Heart left ventricle (tissue), 16 donors: ENCODE data around the gene SORCS1. TPM values are rescaled to one million over a fixed set of nuclear protein-coding genes. Genes with fewer than 3 reads are reported as not detected.

Experiments
- ATAC-seq, 4 donors: fragments of 200-7000 bp; cut with Tn5 transposase; one replicate each; pipeline ENCODE4 v1.9.1; 2020 to 2022; ENCODE audit warnings: moderate library complexity in 4 of 4, mild to moderate bottlenecking in 3 of 4, moderate number of reproducible peaks in 1 of 4
- DNase-seq, 5 donors: peaks; one replicate each; pipeline ENCODE4 v3.0.0-alpha.2; 2020
- H3K27ac ChIP-seq, 12 donors: fragments of 200-600 bp; sonication (generic) in 4 of 12; one replicate each; pipeline versions ENCODE4 v1.5.0 to v1.8.0; 2016 to 2022; ENCODE audit warnings: mild to moderate bottlenecking in 2 of 12
- H3K27me3 ChIP-seq, 9 donors: fragments of 200-600 bp; sonication (generic) in 2 of 9; one replicate each; pipeline versions ENCODE4 v1.5.1 to v1.8.0; 2016 to 2022; ENCODE audit warnings: mild to moderate bottlenecking in 3 of 9
- H3K36me3 ChIP-seq, 9 donors: fragments of 200-600 bp; sonication (generic) in 2 of 9; one replicate each; pipeline versions ENCODE4 v1.5.0 to v1.8.0; 2018 to 2022; ENCODE audit warnings: mild to moderate bottlenecking in 2 of 9
- H3K4me1 ChIP-seq, 12 donors: fragments of 200-600 bp; sonication (generic) in 4 of 12; one replicate each; pipeline versions ENCODE4 v1.5.0 to v1.8.0; 2016 to 2022; ENCODE audit warnings: mild to moderate bottlenecking in 3 of 12
- H3K4me3 ChIP-seq, 12 donors: fragments of 200-600 bp; sonication (generic) in 4 of 12; one replicate each; pipeline versions ENCODE4 v1.5.0 to v1.8.0; 2017 to 2022; ENCODE audit warnings: mild to moderate bottlenecking in 9 of 12, moderate library complexity in 4 of 12
- H3K9me3 ChIP-seq, 12 donors: fragments of 200-600 bp; sonication (generic) in 4 of 12; one replicate each; pipeline versions ENCODE4 v1.5.0 to v1.8.0; 2016 to 2022; ENCODE audit warnings: mild to moderate bottlenecking in 1 of 12
- CTCF ChIP-seq, 12 donors: fragments of 200-600 bp; sonication (generic) in 4 of 12; IDR thresholded peaks; one replicate each; pipeline versions ENCODE4 v1.5.0 to v1.8.0; 2018 to 2022; ENCODE audit warnings: antibody characterized with exemption in 12 of 12, mild to moderate bottlenecking in 5 of 12
- POLR2A ChIP-seq, 2 donors: fragments of 450-650 bp; IDR thresholded peaks; one replicate each; pipeline ENCODE4 v1.6.1; 2017; ENCODE audit warnings: antibody characterized with exemption in 2 of 2, mild to moderate bottlenecking in 2 of 2, moderate library complexity in 2 of 2
- WGBS, 4 donors: extraction: QIAGEN DNeasy Blood & Tissue Kit in 2 of 4; methylation state at CpG; one replicate each; pipeline versions ENCODE4 v1.1.5 to v1.1.7; 2013 to 2018; 5-methylcytosine and 5-hydroxymethylcytosine counted together
- intact Hi-C, 10 donors: fragments of 100-400 bp; cut with DNase I; formaldehyde crosslinking; loops; one replicate each; pipeline versions ENCODE4 v1.11.1 to v1.14.2; 2022
- polyA plus RNA-seq, 2 donors: library from polyadenylated mRNA; stranded (reverse); fragments of 200-250 nt; gene quantifications; one replicate each; pipeline ENCODE4 v1.2.3, GENCODE V29; 2013
- total RNA-seq, 9 donors: library from RNA; depleted of rRNA in 2 of 9; stranded (reverse); fragments of >200 nt in 2 of 9; fragmentation: NEBNext Ultra II Directional in 3 of 9; extraction: Animal tissue kit (Norgen Biotek cat#: 25700) in 3 of 9; gene quantifications; one replicate each; pipeline versions ENCODE4 v1.1.0 to v1.2.4, GENCODE V29; 2016 to 2023
- donor health status: ischemic (EF 13 %, LVEDD 7.1; RV severe dilation, severe dysfunction).
- donor health status: healthy with polysubstance abuse.
- donor health status: DM: no; HTN: yes; CAD: no.
- donor health status: DM: no; HTN: no; CAD: no.
- donor health status: ischemic (EF 25% LVEDD 6.9; RV normal size, moderate dysfunction).
- donor health status: ischemic (EF 25% LVEDD 5.7; RV mildly dilated, moderate dysfunction).
- donor health status: healthy.
- donor health status: DM: yes; HTN: yes; CAD: no.
- donor health status: ischemic (EF 35%, LVEDD 5.7; RV mildly dilated, moderate dysfunction).
- donor health status: nonischemic (EF 11% LVEDD 7.7; RV severe dilation, severe dysfunction).
- donor health status: DM: yes; HTN: yes; CAD: no.
- donor health status: PGD.
- donor health status: ischemic (EF 29% LVEDD 5.4; RV normal size, mild dysfunction).
- donor health status: nonischemic (EF 23%, LVEDD 6.1; RV moderate dilation, normal function).

The SORCS1 gene
- total and polyA plus RNA-seq, 11 donors, result 0.23 to 5.7 (median 1.1) TPM

GRCh38 chr10:106919871-106920282, 244.6 kb downstream of the SORCS1 start:
- 70 to 84% (median 79%) methylated on average over 3 of the region's 3 CpGs for WGBS, 4 donors
- Histone ChIP-seq H3K9me3 (no peaks in the 10 kb centered on the region), H3K4me1 (peaks cover 0 to 15% (median 0%) of the 10 kb centered on the region in 12 donors), H3K27me3 (peaks cover 0 to 3% (median 0%) of the 10 kb centered on the region in 9 donors), H3K27ac (no peak overlapping the region), H3K36me3 (no peaks in the 10 kb centered on the region), H3K4me3 (no peak overlapping the region)
- intact Hi-C loops, result no loop called here
- TF ChIP-seq CTCF (IDR thresholded peaks at IDR 0.05), result no peak
- TF ChIP-seq POLR2A (IDR thresholded peaks at IDR 0.05), result no peak
- no peak for ATAC-seq
- DNase-seq, result no peak

- H3K4me3 ChIP-seq, result no peak overlapping the region
- peaks cover 0 to 3% (median 0%) of the 10 kb centered on the region in 9 donors for H3K27me3 ChIP-seq
- H3K36me3 ChIP-seq, result no peaks in the 10 kb centered on the region
- H3K27ac ChIP-seq, result no peak overlapping the region
- peaks cover 0 to 15% (median 0%) of the 10 kb centered on the region in 12 donors for H3K4me1 ChIP-seq
- ATAC-seq (peak; percentile 84 to 98 (median 92)), DNase-seq (peak in 3 of 5 donors; percentile 13 to 47 (median 46))
- H3K9me3 ChIP-seq, result no peaks in the 10 kb centered on the region
- TF ChIP-seq CTCF (IDR thresholded peaks at IDR 0.05) (no peak), POLR2A (IDR thresholded peaks at IDR 0.05) (no peak)
- intact Hi-C loops, result no loop called here
- WGBS, 4 donors, result 12 to 18% (median 16%) methylated on average over 4 of the region's 4 CpGs
These were observed 247.0 kb downstream of the SORCS1 start for GRCh38 chr10:106917452-106918055.

- Histone ChIP-seq H3K27ac (no peak overlapping the region), H3K27me3 (peaks cover 0 to 8% (median 0%) of the 10 kb centered on the region in 9 donors), H3K36me3 (no peaks in the 10 kb centered on the region), H3K9me3 (no peaks in the 10 kb centered on the region), H3K4me3 (no peak overlapping the region), H3K4me1 (peaks cover 0 to 14% (median 0%) of the 10 kb centered on the region in 12 donors)
- WGBS, 4 donors, result 82 to 91% (median 86%) methylated on average over 3 of the region's 3 CpGs
- TF ChIP-seq CTCF (IDR thresholded peaks at IDR 0.05) (no peak), POLR2A (IDR thresholded peaks at IDR 0.05) (no peak)
- ATAC-seq, result no peak
- no peak for DNase-seq
- intact Hi-C loops, result no loop called here
These were observed 250.5 kb downstream of the SORCS1 start for GRCh38 chr10:106914016-106914415.

- intact Hi-C loops, result no loop called here
- TF ChIP-seq POLR2A (IDR thresholded peaks at IDR 0.05), result no peak
- no peak for TF ChIP-seq CTCF (IDR thresholded peaks at IDR 0.05)
- no peak for DNase-seq
- Histone ChIP-seq H3K27me3 (peaks cover 0 to 8% (median 0%) of the 10 kb centered on the region in 9 donors), H3K27ac (no peak overlapping the region), H3K9me3 (no peaks in the 10 kb centered on the region), H3K36me3 (no peaks in the 10 kb centered on the region), H3K4me1 (peaks cover 0 to 11% (median 0%) of the 10 kb centered on the region in 12 donors), H3K4me3 (no peak overlapping the region)
- no peak for ATAC-seq
- 80 to 86% (median 84%) methylated on average over 4 of the region's 4 CpGs for WGBS, 4 donors
These were observed 251.2 kb downstream of the SORCS1 start for GRCh38 chr10:106913348-106913747.
